ENCODE results near the gene ANKRD52.

Gene ANKRD52

GRCh38 chr12:56223571-56224101 lies 34.5 kb downstream of the ANKRD52 start:
- intact Hi-C loops (cut with DNase I), result loop anchor here (2.0 to 5.0 kb wide), 3 partner anchors 33 to 96 kb away; partner anchors contain the start of genes ANKRD52 and ESYT1
- no peak for DNase-seq

GRCh38 chr12:56222531-56222895 lies 35.7 kb downstream of the ANKRD52 start:
- intact Hi-C loops (cut with DNase I), result loop anchor here (5.0 kb wide), 2 partner anchors 35 to 95 kb away; partner anchors contain the start of genes ANKRD52 and ESYT1
- DNase-seq, result no peak

- peak; percentile 95 to 99 (median 98) for DNase-seq
- intact Hi-C loops (cut with DNase I), result loop anchor here (5.0 kb wide), 2 partner anchors 35 to 95 kb away; partner anchors contain the start of genes ANKRD52 and ESYT1
These were observed 36.2 kb downstream of the ANKRD52 start, which contains the start of gene RNF41 for GRCh38 chr12:56221757-56222530. RNF41 (minus strand) TSS chr12:56221922; CDS start chr12:56214047, 7,875 bp downstream.

- peak in 41 of 42 donors; percentile 8 to 69 (median 44) for DNase-seq
- intact Hi-C loops (cut with DNase I), result loop anchor here (5.0 kb wide), 2 partner anchors 36 to 94 kb away; partner anchors contain the start of genes ANKRD52 and ESYT1
These were observed 36.9 kb downstream of the ANKRD52 start for GRCh38 chr12:56221232-56221756.

- DNase-seq, result peak in 11 of 42 donors; percentile 5 to 56 (median 23)
- intact Hi-C loops (cut with DNase I), result loop anchor here (5.0 kb wide), 2 partner anchors 37 to 93 kb away; partner anchors contain the start of genes ANKRD52 and ESYT1
These were observed 37.5 kb downstream of the ANKRD52 start for GRCh38 chr12:56220611-56221231.

GRCh38 chr12:56219840-56220239 lies 38.3 kb downstream of the ANKRD52 start:
- DNase-seq, result no peak
- intact Hi-C loops (cut with DNase I), result loop anchor here (5.0 kb wide), 2 partner anchors 37 to 93 kb away; partner anchors contain the start of genes ANKRD52 and ESYT1

- no peak for DNase-seq
- intact Hi-C loops (cut with DNase I), result no loop called here
These were observed 41.7 kb downstream of the ANKRD52 start for GRCh38 chr12:56216461-56216860.

- no peak for DNase-seq
- intact Hi-C loops (cut with DNase I), result no loop called here
These were observed 44.3 kb downstream of the ANKRD52 start for GRCh38 chr12:56213878-56214277.

GRCh38 chr12:56212361-56212760 lies 45.8 kb downstream of the ANKRD52 start:
- intact Hi-C loops (cut with DNase I), result no loop called here
- DNase-seq, result no peak

- no peak for DNase-seq
- intact Hi-C loops (cut with DNase I), result no loop called here
These were observed 50.2 kb downstream of the ANKRD52 start for GRCh38 chr12:56208006-56208405.

GRCh38 chr12:56206452-56207166 lies 51.6 kb downstream of the ANKRD52 start:
- intact Hi-C loops (cut with DNase I), result no loop called here
- peak in 32 of 42 donors; percentile 16 to 69 (median 37) for DNase-seq

GRCh38 chr12:56205445-56205844 lies 52.7 kb downstream of the ANKRD52 start:
- intact Hi-C loops (cut with DNase I), result no loop called here
- DNase-seq, result no peak

- DNase-seq, result no peak
- intact Hi-C loops (cut with DNase I), result no loop called here
These were observed 53.9 kb downstream of the ANKRD52 start for GRCh38 chr12:56204275-56204674.

- DNase-seq, result no peak
- intact Hi-C loops (cut with DNase I), result no loop called here
These were observed 55.3 kb downstream of the ANKRD52 start for GRCh38 chr12:56202838-56203237.

GRCh38 chr12:56202366-56202765 lies 55.8 kb downstream of the ANKRD52 start:
- no peak for DNase-seq
- intact Hi-C loops (cut with DNase I), result no loop called here

GRCh38 chr12:56198836-56199235 lies 59.3 kb downstream of the ANKRD52 start:
- intact Hi-C loops (cut with DNase I), result loop anchor here (10.0 kb wide), 1 partner anchor 66 kb away; the partner anchor contains the start of gene COQ10A

GRCh38 chr12:56197921-56198635 lies 60.1 kb downstream of the ANKRD52 start:
- intact Hi-C loops (cut with DNase I), result loop anchor here (10.0 kb wide), 1 partner anchor 67 kb away; the partner anchor contains the start of gene COQ10A
- DNase-seq, result no peak

More at GRCh38 chr12:56198836-56199235, 59.3 kb downstream of the ANKRD52 start:
- no peak for DNase-seq
